Measurements from ENCODE around the gene CRYGN. TPM values are rescaled to one million over a fixed set of nuclear protein-coding genes. Genes with fewer than 3 reads are reported as not detected.

Gene CRYGN
- total and polyA plus RNA-seq, 2 experiments from 2014 or later, result 0.59 to 1.5 TPM

DNA sequence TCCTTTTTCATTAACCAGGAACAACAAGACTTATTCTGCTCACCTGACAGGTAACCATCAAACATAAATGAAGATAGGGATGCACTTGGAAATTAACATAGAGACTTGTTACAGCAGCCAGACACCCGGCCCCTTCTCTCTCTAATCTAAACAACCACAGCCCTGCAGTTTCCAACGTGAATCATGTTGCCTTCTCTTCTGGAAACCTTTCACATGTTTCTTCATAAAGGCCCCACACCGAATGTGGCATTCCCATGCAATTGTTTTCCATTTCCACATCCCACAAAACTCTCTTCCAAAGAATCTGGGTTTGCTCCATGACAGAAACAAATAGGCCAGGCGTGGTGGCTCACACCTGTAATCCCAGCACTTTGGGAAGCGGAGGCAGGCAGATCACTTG is 15.1 kb downstream of the CRYGN start:
- H3K27me3 ChIP-seq (ENCODE audit: insufficient read depth), result no peaks in the 10 kb centered on the region
- DNase-seq (ENCODE audit: low spot score) (no peak), ATAC-seq (no peak)
- H3K4me3 Mint-ChIP-seq, result no peak overlapping the region
- TF ChIP-seq EZH2phosphoT487 (IDR thresholded peaks at IDR 0.05; ENCODE audit: unreplicated experiment), result no peak
- no peak for TF ChIP-seq POLR2AphosphoS5 (IDR thresholded peaks at IDR 0.05; ENCODE audit: low read depth)
- TF ChIP-seq, protein P1, sequence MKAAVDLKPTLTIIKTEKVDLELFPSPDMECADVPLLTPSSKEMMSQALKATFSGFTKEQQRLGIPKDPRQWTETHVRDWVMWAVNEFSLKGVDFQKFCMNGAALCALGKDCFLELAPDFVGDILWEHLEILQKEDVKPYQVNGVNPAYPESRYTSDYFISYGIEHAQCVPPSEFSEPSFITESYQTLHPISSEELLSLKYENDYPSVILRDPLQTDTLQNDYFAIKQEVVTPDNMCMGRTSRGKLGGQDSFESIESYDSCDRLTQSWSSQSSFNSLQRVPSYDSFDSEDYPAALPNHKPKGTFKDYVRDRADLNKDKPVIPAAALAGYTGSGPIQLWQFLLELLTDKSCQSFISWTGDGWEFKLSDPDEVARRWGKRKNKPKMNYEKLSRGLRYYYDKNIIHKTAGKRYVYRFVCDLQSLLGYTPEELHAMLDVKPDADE (IDR thresholded peaks at IDR 0.05), result no peak
- TF ChIP-seq, protein P2, sequence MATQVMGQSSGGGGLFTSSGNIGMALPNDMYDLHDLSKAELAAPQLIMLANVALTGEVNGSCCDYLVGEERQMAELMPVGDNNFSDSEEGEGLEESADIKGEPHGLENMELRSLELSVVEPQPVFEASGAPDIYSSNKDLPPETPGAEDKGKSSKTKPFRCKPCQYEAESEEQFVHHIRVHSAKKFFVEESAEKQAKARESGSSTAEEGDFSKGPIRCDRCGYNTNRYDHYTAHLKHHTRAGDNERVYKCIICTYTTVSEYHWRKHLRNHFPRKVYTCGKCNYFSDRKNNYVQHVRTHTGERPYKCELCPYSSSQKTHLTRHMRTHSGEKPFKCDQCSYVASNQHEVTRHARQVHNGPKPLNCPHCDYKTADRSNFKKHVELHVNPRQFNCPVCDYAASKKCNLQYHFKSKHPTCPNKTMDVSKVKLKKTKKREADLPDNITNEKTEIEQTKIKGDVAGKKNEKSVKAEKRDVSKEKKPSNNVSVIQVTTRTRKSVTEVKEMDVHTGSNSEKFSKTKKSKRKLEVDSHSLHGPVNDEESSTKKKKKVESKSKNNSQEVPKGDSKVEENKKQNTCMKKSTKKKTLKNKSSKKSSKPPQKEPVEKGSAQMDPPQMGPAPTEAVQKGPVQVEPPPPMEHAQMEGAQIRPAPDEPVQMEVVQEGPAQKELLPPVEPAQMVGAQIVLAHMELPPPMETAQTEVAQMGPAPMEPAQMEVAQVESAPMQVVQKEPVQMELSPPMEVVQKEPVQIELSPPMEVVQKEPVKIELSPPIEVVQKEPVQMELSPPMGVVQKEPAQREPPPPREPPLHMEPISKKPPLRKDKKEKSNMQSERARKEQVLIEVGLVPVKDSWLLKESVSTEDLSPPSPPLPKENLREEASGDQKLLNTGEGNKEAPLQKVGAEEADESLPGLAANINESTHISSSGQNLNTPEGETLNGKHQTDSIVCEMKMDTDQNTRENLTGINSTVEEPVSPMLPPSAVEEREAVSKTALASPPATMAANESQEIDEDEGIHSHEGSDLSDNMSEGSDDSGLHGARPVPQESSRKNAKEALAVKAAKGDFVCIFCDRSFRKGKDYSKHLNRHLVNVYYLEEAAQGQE (IDR thresholded peaks at IDR 0.05; ENCODE audit: unreplicated experiment), result no peak
- no peak for TF ChIP-seq STAT1 (IDR thresholded peaks at IDR 0.05; ENCODE audit: unreplicated experiment)
- TF ChIP-seq, protein P3, sequence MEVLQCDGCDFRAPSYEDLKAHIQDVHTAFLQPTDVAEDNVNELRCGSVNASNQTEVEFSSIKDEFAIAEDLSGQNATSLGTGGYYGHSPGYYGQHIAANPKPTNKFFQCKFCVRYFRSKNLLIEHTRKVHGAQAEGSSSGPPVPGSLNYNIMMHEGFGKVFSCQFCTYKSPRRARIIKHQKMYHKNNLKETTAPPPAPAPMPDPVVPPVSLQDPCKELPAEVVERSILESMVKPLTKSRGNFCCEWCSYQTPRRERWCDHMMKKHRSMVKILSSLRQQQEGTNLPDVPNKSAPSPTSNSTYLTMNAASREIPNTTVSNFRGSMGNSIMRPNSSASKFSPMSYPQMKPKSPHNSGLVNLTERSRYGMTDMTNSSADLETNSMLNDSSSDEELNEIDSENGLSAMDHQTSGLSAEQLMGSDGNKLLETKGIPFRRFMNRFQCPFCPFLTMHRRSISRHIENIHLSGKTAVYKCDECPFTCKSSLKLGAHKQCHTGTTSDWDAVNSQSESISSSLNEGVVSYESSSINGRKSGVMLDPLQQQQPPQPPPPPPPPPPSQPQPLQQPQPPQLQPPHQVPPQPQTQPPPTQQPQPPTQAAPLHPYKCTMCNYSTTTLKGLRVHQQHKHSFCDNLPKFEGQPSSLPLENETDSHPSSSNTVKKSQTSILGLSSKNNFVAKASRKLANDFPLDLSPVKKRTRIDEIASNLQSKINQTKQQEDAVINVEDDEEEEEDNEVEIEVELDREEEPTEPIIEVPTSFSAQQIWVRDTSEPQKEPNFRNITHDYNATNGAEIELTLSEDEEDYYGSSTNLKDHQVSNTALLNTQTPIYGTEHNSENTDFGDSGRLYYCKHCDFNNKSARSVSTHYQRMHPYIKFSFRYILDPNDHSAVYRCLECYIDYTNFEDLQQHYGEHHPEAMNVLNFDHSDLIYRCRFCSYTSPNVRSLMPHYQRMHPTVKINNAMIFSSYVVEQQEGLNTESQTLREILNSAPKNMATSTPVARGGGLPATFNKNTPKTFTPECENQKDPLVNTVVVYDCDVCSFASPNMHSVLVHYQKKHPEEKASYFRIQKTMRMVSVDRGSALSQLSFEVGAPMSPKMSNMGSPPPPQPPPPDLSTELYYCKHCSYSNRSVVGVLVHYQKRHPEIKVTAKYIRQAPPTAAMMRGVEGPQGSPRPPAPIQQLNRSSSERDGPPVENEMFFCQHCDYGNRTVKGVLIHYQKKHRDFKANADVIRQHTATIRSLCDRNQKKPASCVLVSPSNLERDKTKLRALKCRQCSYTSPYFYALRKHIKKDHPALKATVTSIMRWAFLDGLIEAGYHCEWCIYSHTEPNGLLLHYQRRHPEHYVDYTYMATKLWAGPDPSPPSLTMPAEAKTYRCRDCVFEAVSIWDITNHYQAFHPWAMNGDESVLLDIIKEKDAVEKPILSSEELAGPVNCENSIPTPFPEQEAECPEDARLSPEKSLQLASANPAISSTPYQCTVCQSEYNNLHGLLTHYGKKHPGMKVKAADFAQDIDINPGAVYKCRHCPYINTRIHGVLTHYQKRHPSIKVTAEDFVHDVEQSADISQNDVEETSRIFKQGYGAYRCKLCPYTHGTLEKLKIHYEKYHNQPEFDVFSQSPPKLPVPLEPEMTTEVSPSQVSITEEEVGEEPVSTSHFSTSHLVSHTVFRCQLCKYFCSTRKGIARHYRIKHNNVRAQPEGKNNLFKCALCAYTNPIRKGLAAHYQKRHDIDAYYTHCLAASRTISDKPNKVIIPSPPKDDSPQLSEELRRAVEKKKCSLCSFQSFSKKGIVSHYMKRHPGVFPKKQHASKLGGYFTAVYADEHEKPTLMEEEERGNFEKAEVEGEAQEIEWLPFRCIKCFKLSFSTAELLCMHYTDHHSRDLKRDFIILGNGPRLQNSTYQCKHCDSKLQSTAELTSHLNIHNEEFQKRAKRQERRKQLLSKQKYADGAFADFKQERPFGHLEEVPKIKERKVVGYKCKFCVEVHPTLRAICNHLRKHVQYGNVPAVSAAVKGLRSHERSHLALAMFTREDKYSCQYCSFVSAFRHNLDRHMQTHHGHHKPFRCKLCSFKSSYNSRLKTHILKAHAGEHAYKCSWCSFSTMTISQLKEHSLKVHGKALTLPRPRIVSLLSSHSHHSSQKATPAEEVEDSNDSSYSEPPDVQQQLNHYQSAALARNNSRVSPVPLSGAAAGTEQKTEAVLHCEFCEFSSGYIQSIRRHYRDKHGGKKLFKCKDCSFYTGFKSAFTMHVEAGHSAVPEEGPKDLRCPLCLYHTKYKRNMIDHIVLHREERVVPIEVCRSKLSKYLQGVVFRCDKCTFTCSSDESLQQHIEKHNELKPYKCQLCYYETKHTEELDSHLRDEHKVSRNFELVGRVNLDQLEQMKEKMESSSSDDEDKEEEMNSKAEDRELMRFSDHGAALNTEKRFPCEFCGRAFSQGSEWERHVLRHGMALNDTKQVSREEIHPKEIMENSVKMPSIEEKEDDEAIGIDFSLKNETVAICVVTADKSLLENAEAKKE (CRISPR knock-in tag; IDR thresholded peaks at IDR 0.05), result no peak
- no peak for TF ChIP-seq CREB1 (CRISPR knock-in tag; IDR thresholded peaks at IDR 0.05; ENCODE audit: low read depth)
- no peak for TF ChIP-seq EZH2 (IDR thresholded peaks at IDR 0.05; ENCODE audit: low read depth, unreplicated experiment)
- TF ChIP-seq, protein P4, sequence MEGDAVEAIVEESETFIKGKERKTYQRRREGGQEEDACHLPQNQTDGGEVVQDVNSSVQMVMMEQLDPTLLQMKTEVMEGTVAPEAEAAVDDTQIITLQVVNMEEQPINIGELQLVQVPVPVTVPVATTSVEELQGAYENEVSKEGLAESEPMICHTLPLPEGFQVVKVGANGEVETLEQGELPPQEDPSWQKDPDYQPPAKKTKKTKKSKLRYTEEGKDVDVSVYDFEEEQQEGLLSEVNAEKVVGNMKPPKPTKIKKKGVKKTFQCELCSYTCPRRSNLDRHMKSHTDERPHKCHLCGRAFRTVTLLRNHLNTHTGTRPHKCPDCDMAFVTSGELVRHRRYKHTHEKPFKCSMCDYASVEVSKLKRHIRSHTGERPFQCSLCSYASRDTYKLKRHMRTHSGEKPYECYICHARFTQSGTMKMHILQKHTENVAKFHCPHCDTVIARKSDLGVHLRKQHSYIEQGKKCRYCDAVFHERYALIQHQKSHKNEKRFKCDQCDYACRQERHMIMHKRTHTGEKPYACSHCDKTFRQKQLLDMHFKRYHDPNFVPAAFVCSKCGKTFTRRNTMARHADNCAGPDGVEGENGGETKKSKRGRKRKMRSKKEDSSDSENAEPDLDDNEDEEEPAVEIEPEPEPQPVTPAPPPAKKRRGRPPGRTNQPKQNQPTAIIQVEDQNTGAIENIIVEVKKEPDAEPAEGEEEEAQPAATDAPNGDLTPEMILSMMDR (conservative IDR thresholded peaks at IDR 0.05; ENCODE audit: low read depth in 2 of 2), result no peak
- TF ChIP-seq ZNF114 (CRISPR knock-in tag; IDR thresholded peaks at IDR 0.05), result no peak
- TF ChIP-seq NANOG (IDR thresholded peaks at IDR 0.05; ENCODE audit: borderline replicate concordance), result no peak
- TF ChIP-seq ZNF331 (CRISPR knock-in tag; IDR thresholded peaks at IDR 0.05; ENCODE audit: low read depth), result no peak
- no peak for TF ChIP-seq JUNB (IDR thresholded peaks at IDR 0.05; ENCODE audit: unreplicated experiment)
- no peak overlapping the region for H3K4me3 ChIP-seq
- no peak overlapping the region for H3K4me2 ChIP-seq
- peaks cover 21% of the 10 kb centered on the region for H3K4me1 Mint-ChIP-seq
- H3F3A ChIP-seq (replicated peaks; ENCODE audit: low read depth), result no peaks in the 10 kb centered on the region
- no peaks in the 10 kb centered on the region for H3K79me2 ChIP-seq (replicated peaks; ENCODE audit: insufficient read depth)
- H4K20me1 ChIP-seq (replicated peaks; ENCODE audit: insufficient read depth), result no peaks in the 10 kb centered on the region
- H2AFZ ChIP-seq, result no peak overlapping the region
- H3K27ac Mint-ChIP-seq, result no peak overlapping the region
- H3K4me1 ChIP-seq (ENCODE audit: insufficient read depth), result peaks cover 20% of the 10 kb centered on the region
- H3K27me3 Mint-ChIP-seq (ENCODE audit: insufficient read depth, low read depth, poor library complexity), result peaks cover 11% of the 10 kb centered on the region
- no peak overlapping the region for H3K27ac ChIP-seq (ENCODE audit: low read depth)
- peaks cover 13% of the 10 kb centered on the region; the same call in 2 of the 3 replicates for H3K36me3 Mint-ChIP-seq (ENCODE audit: low read depth)
- peaks cover 33% of the 10 kb centered on the region for H3K9me3 Mint-ChIP-seq
- no peaks in the 10 kb centered on the region for H3K9me2 ChIP-seq (ENCODE audit: insufficient read depth)
- H3K36me3 ChIP-seq (ENCODE audit: insufficient read depth), result no peaks in the 10 kb centered on the region; the same call in 1 of the 2 replicates

All from GM23338 (cell line).